Stomach (tissue), 9 donors: ENCODE results near the gene USP9X. TPM values are rescaled to one million over a fixed set of nuclear protein-coding genes. Genes with fewer than 3 reads are reported as not detected.
"Not testable (repeated sequence)": the region's sequence is repeated elsewhere in the genome, so short reads cannot be mapped to it uniquely, and the experiment has no call there.

Experiments used
- DNase-seq, 2 donors: peaks; one replicate each; pipeline versions ENCODE4 v3.0.0 to v3.0.0-alpha.2; 2013 to 2019
- H3K27ac ChIP-seq, 5 donors: fragments of 200-600 bp in 4 of 5; sonication (generic) in 4 of 5; one replicate each; pipeline ENCODE4 v1.5.1; 2013 to 2019; ENCODE audit warnings: mild to moderate bottlenecking in 1 of 5, moderate library complexity in 1 of 5
- H3K27me3 ChIP-seq, 3 donors: fragments of 200-600 bp; sonication (generic); one replicate each; pipeline ENCODE4 v1.5.1; 2017 to 2019; ENCODE audit warnings: mixed run types in 1 of 3
- H3K36me3 ChIP-seq, 4 donors: fragments of 200-600 bp; sonication (generic); 1 replicate in 3 of 4; 2 replicates in 1 of 4; pipeline ENCODE4 v1.5.1; 2016 to 2019
- H3K4me1 ChIP-seq, 4 donors: fragments of 200-600 bp; sonication (generic); one replicate each; pipeline ENCODE4 v1.5.1; 2016 to 2019
- H3K4me3 ChIP-seq, 4 donors: fragments of 200-600 bp; sonication (generic) in 3 of 4; one replicate each; pipeline ENCODE4 v1.5.1; 2016 to 2019; ENCODE audit warnings: mild to moderate bottlenecking in 1 of 4
- H3K9me3 ChIP-seq, 4 donors: fragments of 200-600 bp; sonication (generic); one replicate each; pipeline ENCODE4 v1.5.1; 2016 to 2019
- EP300 ChIP-seq: sonication (generic); formaldehyde crosslinking; IDR thresholded peaks from one replicate; pipeline ENCODE4 v1.6.1; 2017; ENCODE audit warnings: antibody characterized with exemption
- POLR2A ChIP-seq, 4 donors: fragments of 450-650 bp; IDR thresholded peaks; one replicate each; pipeline ENCODE4 v1.6.1; 2016; ENCODE audit warnings: antibody characterized with exemption in 4 of 4, control low read depth in 2 of 4, mild to moderate bottlenecking in 1 of 4, moderate library complexity in 1 of 4
- POLR2AphosphoS5 ChIP-seq, 3 donors: sonication (generic); formaldehyde crosslinking; IDR thresholded peaks; one replicate each; pipeline ENCODE4 v1.6.1; 2016; ENCODE audit warnings: antibody characterized with exemption in 3 of 3
- whole genome bisulfite sequencing, 5 donors: extraction: QIAGEN DNeasy Blood & Tissue Kit in 3 of 5; methylation state at CpG; one replicate each; pipeline versions ENCODE4 v1.1.5 to v1.1.7; 2013 to 2018; 5-methylcytosine and 5-hydroxymethylcytosine counted together
- intact Hi-C: fragments of 100-400 bp; cut with DNase I; formaldehyde crosslinking; loops from one replicate; pipeline ENCODE4 v1.15.1; 2023; ENCODE audit warnings: low total_unique reads
- polyA plus RNA-seq, 3 donors: library from polyadenylated mRNA; stranded (reverse); fragments of 200-250 nt; gene quantifications; one replicate each; pipeline ENCODE4 v1.2.3, GENCODE V29; 2013
- total RNA-seq, 5 donors: library from RNA; depleted of rRNA; stranded (reverse); fragments of >200 nt; gene quantifications; one replicate each; pipeline versions ENCODE4 v1.1.0 to v1.2.3, GENCODE V29; 2014 to 2016
- TF ChIP-seq, protein P1 (sequence below), 7 experiments: fragments of 450-650 bp in 4 of 7; fragments of 200-600 bp in 3 of 7; sonication (generic) in 3 of 7; IDR thresholded peaks; one replicate each; pipeline ENCODE4 v1.5.1; 2016 to 2019; ENCODE audit warnings: antibody characterized with exemption in 7 of 7, control low read depth in 2 of 7, mild to moderate bottlenecking in 1 of 7
- donor health status: healthy with polysubstance abuse.
- donor health status: Bipolar disorder and iron deficiency.
- donor health status: healthy.

USP9X gene
- total and polyA plus RNA-seq, 8 donors, result 6.5 to 252 (median 52.6) TPM

DNA sequence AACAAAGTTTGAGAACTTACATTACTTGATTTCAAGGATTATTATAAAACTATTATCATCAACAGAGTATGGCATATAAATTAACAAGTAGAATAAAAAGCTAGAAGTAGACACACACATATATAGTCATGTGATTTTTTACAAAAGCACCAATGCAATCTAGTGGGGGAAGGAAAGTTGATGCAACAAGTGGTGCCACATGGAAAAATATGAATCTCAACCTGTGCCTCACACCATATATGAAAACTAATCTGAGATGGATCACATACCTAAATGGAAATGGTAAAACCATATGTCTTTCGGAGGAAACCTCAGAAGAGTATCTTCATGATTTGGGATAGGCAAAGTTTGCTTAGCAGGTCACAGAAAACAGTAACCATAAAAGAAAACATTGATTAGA lies 34.9 kb upstream of the USP9X start:
- no peaks in the 10 kb centered on the region for H3K36me3 ChIP-seq
- H3K9me3 ChIP-seq, result no peaks in the 10 kb centered on the region
- H3K4me1 ChIP-seq, result no peaks in the 10 kb centered on the region
- no peak overlapping the region for H3K4me3 ChIP-seq
- DNase-seq, result no peak
- WGBS, 5 donors, result 86 to 100% (median 97%) methylated on average over 1 of the region's 1 CpG
- intact Hi-C loops, result no loop called here
- H3K27ac ChIP-seq, result no peak overlapping the region
- TF ChIP-seq EP300 (no peak), POLR2AphosphoS5 (IDR thresholded peaks at IDR 0.05) (no peak), POLR2A (IDR thresholded peaks at IDR 0.05) (no peak)
- TF ChIP-seq, protein P1, sequence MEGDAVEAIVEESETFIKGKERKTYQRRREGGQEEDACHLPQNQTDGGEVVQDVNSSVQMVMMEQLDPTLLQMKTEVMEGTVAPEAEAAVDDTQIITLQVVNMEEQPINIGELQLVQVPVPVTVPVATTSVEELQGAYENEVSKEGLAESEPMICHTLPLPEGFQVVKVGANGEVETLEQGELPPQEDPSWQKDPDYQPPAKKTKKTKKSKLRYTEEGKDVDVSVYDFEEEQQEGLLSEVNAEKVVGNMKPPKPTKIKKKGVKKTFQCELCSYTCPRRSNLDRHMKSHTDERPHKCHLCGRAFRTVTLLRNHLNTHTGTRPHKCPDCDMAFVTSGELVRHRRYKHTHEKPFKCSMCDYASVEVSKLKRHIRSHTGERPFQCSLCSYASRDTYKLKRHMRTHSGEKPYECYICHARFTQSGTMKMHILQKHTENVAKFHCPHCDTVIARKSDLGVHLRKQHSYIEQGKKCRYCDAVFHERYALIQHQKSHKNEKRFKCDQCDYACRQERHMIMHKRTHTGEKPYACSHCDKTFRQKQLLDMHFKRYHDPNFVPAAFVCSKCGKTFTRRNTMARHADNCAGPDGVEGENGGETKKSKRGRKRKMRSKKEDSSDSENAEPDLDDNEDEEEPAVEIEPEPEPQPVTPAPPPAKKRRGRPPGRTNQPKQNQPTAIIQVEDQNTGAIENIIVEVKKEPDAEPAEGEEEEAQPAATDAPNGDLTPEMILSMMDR (IDR thresholded peaks at IDR 0.05), result no peak
- peaks cover 0 to 11% (median 0%) of the 10 kb centered on the region in 3 donors for H3K27me3 ChIP-seq

DNA sequence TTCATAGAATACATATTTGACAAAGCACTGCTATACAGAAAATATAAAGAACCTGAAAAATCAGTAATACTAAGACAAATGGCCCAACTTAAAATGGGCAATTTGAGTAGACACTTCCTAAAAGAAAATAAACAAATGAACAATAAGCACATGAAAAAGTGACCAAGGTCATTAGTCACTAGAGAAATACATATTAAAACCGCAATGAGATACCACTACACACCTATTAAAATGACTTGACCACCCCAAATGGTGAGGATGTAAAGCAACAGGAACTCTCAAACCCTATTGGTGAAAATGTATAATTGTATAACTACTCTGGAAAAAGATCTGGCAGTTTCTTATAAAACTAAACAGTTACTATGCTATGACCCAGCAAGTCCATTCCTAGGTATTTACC lies 34.0 kb upstream of the USP9X start:
- H3K27me3 ChIP-seq, result peaks cover 0 to 9% (median 0%) of the 10 kb centered on the region in 3 donors
- no peak overlapping the region for H3K4me3 ChIP-seq
- no peaks in the 10 kb centered on the region for H3K9me3 ChIP-seq
- no peaks in the 10 kb centered on the region for H3K4me1 ChIP-seq
- H3K27ac ChIP-seq, result no peak overlapping the region
- no peaks in the 10 kb centered on the region for H3K36me3 ChIP-seq
- TF ChIP-seq, protein P1 (IDR thresholded peaks at IDR 0.05), result no peak
- TF ChIP-seq POLR2A (IDR thresholded peaks at IDR 0.05), result no peak
- no peak for TF ChIP-seq EP300
- no peak for TF ChIP-seq POLR2AphosphoS5 (IDR thresholded peaks at IDR 0.05)
- no peak for DNase-seq
- WGBS, 5 donors, result 93 to 100% (median 100%) methylated on average over 1 of the region's 1 CpG
- intact Hi-C loops, result no loop called here

DNA sequence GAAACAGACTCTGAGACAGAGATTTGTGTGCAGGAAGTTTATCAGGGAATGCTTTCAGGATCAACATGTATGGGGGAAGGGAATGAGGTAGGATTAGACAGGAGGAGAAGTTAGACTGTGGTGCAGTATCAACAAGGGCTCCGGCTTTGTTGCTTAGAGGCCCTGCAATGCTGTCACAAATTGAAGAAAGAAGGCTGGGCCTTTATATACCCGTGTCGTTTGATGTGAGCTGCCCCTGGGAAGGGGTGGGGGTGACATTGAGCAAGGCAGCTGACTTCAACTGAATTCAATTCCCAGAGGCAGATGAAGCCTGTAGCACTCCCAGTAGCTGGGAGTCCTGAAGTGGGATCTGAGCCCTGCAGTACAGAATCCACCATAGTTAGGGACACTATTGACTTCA lies 29.5 kb upstream of the USP9X start:
- Histone ChIP-seq H3K36me3 (no peaks in the 10 kb centered on the region), H3K27me3 (peaks cover 0 to 4% (median 0%) of the 10 kb centered on the region in 3 donors), H3K9me3 (no peaks in the 10 kb centered on the region), H3K4me3 (no peak overlapping the region), H3K4me1 (no peaks in the 10 kb centered on the region), H3K27ac (no peak overlapping the region)
- intact Hi-C loops, result no loop called here
- DNase-seq, result no peak
- TF ChIP-seq, protein P1 (IDR thresholded peaks at IDR 0.05), result no peak
- TF ChIP-seq POLR2AphosphoS5 (IDR thresholded peaks at IDR 0.05) (no peak), EP300 (no peak), POLR2A (IDR thresholded peaks at IDR 0.05) (no peak)
- 36 to 43% (median 41%) methylated on average over 3 of the region's 3 CpGs for WGBS, 5 donors

DNA sequence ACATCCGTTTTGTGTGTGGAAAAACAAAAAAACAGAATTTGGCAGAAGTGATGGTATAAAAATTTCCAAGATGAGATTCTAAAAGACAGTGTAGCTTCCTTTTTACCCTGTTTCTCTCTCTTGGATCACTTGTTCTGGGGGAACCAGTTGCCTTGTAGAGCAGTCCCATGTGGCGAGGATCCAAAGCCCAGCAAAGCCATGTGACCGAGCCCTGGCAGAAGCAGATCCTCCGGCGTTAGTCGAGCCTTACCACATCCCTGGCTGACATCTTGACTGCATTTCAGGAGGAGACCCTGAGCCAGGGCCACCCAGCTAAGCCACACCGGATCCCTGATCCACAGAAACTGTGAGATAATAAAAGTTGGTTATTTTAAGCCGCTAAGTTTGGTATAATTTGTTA lies 22.0 kb upstream of the USP9X start:
- DNase-seq, result not testable (repeated sequence)
- 76 to 85% (median 79%) methylated on average over 7 to 8 of the region's 8 CpGs for WGBS, 5 donors
- peaks cover 0 to 15% (median 0%) of the 10 kb centered on the region in 3 donors for H3K27me3 ChIP-seq

DNA sequence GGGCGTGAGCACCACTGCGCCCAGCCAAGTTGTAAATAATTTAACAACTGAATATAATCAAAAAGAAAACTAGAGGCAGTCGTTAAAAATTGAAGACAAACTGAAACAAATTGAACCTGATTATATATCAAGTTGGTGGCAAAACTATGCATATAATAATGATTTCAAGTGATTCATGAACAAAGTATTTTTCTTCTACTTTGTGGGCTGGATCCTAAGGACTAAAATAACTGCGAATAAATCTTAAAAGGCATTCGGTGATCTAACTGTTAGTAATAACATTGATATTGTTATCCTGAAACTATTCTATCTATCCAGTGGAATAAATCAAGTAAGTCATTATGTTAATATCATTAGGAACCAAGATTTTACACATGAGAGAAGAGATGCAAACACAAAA lies 21.2 kb upstream of the USP9X start:
- peaks cover 0 to 15% (median 0%) of the 10 kb centered on the region in 3 donors for H3K27me3 ChIP-seq
- H3K36me3 ChIP-seq, result no peaks in the 10 kb centered on the region
- H3K4me3 ChIP-seq, result no peak overlapping the region
- H3K27ac ChIP-seq, result no peak overlapping the region
- no peaks in the 10 kb centered on the region for H3K9me3 ChIP-seq
- intact Hi-C loops, result no loop called here
- TF ChIP-seq EP300 (no peak), POLR2AphosphoS5 (IDR thresholded peaks at IDR 0.05) (no peak), POLR2A (IDR thresholded peaks at IDR 0.05) (no peak)
- TF ChIP-seq, protein P1 (IDR thresholded peaks at IDR 0.05), result no peak
- no peak for DNase-seq
- WGBS, 5 donors, result 60 to 86% (median 81%) methylated on average over 5 of the region's 5 CpGs
- no peaks in the 10 kb centered on the region for H3K4me1 ChIP-seq

More for the DNA sequence above, 22.0 kb upstream of the USP9X start:
- H3K4me3 ChIP-seq, H3K9me3 ChIP-seq, H3K36me3 ChIP-seq, intact Hi-C loops, H3K27ac ChIP-seq, H3K4me1 ChIP-seq: not testable (repeated sequence)
